ENCODE results near the gene ZNF195.
"Not testable (repeated sequence)": the region's sequence is repeated elsewhere in the genome, so short reads cannot be mapped to it uniquely, and the experiment has no call there.

Gene ZNF195

DNA sequence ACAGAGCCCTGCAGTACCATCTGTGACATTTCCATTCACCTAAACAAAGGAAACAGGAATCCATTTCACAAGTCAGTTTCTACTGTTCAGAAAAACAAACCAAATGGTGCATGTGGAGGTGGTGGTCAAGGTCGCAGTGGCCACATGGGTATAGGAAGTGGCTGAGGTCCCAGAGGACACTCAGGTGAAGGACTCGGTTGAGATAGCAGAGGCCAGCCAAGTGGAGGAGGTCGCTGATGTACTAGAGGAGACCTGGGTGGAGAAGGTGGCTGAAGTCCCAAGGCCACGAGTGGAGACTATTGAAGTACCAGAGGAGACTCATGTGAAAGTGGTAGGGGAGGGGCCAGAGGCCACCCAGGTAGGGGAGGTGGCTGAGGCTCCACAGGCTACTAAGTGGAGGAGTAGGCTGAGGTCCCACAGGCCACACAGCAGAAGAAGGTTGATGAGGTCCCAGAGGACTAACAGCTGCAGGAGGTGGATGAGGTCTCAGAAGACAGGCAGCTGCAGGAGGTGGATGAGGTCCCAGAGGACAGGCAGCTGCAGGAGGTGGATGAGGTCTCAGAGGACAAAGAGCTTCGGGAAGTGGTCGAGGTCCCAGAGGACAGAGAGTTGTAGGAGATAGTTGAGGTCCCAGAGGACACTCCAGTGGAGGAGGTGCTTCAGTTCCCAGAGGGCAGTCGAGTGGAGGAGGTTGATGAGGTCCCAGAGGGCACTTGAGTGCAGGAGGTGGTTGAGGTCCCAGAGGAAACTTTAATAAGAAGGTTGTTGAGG, 40.2 kb downstream of the ZNF195 start:
- TF ChIP-seq, protein P1, sequence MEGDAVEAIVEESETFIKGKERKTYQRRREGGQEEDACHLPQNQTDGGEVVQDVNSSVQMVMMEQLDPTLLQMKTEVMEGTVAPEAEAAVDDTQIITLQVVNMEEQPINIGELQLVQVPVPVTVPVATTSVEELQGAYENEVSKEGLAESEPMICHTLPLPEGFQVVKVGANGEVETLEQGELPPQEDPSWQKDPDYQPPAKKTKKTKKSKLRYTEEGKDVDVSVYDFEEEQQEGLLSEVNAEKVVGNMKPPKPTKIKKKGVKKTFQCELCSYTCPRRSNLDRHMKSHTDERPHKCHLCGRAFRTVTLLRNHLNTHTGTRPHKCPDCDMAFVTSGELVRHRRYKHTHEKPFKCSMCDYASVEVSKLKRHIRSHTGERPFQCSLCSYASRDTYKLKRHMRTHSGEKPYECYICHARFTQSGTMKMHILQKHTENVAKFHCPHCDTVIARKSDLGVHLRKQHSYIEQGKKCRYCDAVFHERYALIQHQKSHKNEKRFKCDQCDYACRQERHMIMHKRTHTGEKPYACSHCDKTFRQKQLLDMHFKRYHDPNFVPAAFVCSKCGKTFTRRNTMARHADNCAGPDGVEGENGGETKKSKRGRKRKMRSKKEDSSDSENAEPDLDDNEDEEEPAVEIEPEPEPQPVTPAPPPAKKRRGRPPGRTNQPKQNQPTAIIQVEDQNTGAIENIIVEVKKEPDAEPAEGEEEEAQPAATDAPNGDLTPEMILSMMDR (IDR thresholded peaks at IDR 0.05; ENCODE audit: low read depth, low read length): no peak
- no peak for DNase-seq (ENCODE audit: extremely low read depth, low read depth)

DNA sequence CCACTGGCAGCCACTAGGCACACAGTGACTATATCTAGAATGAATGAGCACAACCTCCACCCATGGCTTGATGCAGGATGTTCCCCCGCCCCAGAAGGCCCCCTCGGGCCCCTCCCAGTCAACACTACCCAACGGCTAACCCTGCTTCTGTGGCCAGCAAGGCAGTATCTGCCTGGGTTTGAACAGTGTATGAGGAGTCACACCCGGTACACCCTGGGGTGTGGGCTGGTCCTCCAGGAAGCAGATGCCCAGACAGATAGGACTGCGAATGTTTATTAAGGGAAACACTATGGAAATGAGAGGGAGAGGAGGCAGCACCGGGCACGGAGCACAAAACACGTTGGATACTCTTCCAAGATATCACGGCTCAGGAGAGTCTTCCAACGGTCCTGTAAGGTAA, 42.5 kb downstream of the ZNF195 start:
- not testable (repeated sequence) for DNase-seq (ENCODE audit: extremely low read depth, low read depth)

DNA sequence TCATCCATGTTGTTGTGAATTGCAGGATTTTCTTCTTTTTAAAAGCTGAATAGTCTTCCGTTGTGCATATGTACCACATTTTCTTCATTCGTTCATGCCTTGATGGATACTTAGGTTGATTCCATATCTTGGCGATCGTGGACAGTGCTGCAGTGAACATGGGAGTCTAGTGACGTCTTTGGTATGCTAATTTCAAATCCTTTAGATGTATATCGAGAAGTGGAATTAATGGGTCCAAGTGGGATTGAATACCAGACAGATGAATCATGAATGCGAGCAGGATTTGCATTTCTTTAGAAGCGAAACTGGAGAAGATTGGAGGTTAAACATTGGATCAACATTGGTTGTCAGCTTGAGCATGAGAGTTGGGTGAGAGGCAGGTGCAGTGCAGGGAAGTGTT, 45.8 kb downstream of the ZNF195 start:
- not testable (repeated sequence) for DNase-seq (ENCODE audit: extremely low read depth, low read depth)

DNA sequence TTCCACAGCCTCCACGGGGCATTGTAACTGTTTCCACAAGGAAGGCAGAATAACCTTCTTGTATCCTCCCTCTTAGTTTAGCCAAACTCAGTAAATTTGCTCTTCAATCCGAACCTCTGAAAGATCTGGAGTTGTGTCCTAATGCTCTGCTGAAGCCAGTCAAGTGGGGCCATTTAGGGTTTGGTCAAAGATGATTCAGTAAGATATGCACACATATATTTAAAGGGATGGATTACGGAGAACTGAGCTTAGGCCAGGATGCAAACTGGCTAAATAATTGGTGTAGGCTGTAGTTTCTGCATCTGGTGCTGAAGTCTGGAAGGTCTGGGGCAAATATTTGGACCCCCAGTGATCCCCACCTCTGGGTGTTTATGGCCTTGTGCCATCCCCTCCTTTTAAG, 47.9 kb downstream of the ZNF195 start:
- DNase-seq (ENCODE audit: extremely low read depth, low read depth): not testable (repeated sequence)

DNA sequence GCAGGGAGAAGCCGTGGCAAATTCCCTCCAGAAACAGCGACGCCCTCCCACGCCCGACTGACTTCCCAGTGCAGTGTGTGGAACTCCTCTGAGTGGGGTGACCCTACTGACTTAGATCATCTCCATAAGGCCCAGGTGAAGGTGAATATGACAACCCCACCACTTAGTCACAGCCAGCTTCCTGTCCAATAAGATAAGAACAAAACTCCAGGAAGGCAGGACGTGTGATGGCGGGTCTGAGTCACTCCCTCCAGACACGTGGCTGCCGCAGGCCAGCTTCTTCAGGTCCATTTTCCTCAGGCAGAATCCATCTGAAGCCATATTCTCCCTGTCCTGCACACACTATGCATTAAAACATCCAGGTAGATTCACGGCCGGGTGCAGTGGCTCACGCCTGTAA, 48.9 kb downstream of the ZNF195 start:
- not testable (repeated sequence) for DNase-seq (ENCODE audit: extremely low read depth, low read depth)

DNA sequence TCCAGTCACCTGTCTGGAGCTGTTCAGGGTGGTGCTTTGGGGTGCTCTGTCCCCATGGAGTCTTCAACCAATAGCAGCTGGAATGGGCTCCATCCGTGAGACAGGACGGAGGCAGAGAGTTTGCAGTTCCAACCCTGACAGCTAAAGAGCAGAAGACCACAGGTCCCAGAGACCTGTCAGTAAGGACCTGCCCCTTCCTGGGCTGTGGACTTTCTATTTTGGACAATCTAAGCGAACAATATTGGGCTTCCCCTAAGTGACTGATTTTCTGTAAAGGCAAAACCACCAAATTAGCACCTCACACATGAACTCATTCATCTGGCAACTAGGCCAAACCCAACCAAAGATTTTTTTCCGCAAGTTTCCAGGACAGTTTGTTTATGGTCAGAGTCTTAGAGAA, 50.4 kb downstream of the ZNF195 start:
- DNase-seq (ENCODE audit: extremely low read depth, low read depth): not testable (repeated sequence)

DNA sequence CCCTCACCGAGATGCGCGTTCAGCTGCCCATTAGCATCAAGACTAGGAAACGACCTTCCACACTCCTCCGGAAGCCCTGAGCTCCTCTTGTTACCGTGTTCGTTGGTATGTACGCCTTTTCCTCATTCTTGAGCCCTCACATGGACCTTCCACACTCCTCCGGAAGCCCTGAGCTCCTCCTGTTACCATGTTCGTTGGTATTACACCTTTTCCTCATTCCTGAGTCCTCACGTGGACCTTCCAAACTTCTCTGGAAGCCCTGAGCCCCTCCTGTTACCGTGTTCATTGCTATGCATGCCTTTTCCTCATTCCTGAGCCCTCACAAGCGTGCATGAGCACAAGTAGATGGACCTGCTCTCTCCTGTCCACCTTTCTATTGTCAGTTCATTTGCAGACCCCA, 52.5 kb downstream of the ZNF195 start:
- DNase-seq (ENCODE audit: extremely low read depth, low read depth): not testable (repeated sequence)

DNA sequence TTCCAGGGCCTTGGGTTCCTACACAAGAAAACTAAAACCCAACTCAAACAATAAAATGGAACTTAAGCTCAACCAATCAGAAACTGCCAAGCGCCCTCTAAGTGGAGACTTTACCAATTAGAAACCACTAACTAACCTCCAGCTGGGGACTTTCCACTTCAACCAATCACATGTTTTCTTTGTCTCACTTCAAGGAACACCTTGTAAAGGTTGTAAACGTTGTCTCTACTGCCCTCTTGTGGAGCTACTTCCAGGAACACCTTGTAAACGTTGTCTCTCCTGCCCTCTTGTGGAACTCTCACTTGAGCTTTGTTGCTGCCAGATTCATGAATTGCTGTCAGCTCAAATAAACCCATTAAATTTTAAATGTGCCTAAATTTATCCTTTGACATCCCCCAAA, 54.2 kb downstream of the ZNF195 start:
- not testable (repeated sequence) for DNase-seq (ENCODE audit: extremely low read depth, low read depth)

Measured in AG09319 (cell line).